Karpas-422 (cell line): ENCODE data around the gene SSBP3. TPM values are rescaled to one million over a fixed set of nuclear protein-coding genes. Genes with fewer than 3 reads are reported as not detected.
A peak's percentile ranks its signal among the peaks of the same experiment; 100 is the strongest.

ENCODE experiments used
- DNase-seq: peaks from one replicate; pipeline ENCODE4 v3.0.0-alpha.2; 2015
- H2AFZ ChIP-seq: fragments of 200-600 bp; sonication (generic); 2 replicates; pipeline ENCODE4 v1.6.1; 2014; ENCODE audit warnings: antibody characterized with exemption, low read length, mixed read lengths
- H3K27ac ChIP-seq: fragments of 200-600 bp; sonication (generic); 2 replicates; pipeline ENCODE4 v1.5.1; 2014; ENCODE audit warnings: mild to moderate bottlenecking, low read length, moderate library complexity
- H3K27me3 ChIP-seq: fragments of 200-600 bp; sonication (generic); 2 replicates; pipeline ENCODE4 v1.6.1; 2014; ENCODE audit warnings: low read length, mixed read lengths
- H3K36me3 ChIP-seq: fragments of 200-600 bp; sonication (generic); 2 replicates; pipeline ENCODE4 v1.6.1; 2014; ENCODE audit warnings: low read length, mixed read lengths; ENCODE audit not compliant: insufficient read depth
- H3K4me1 ChIP-seq: fragments of 200-600 bp; sonication (generic); 2 replicates; pipeline ENCODE4 v1.6.1; 2014; ENCODE audit warnings: mild to moderate bottlenecking, low read length, mixed read lengths
- H3K4me2 ChIP-seq: fragments of 200-600 bp; sonication (generic); 2 replicates; pipeline ENCODE4 v1.6.1; 2014; ENCODE audit warnings: low read length, low read depth, mild to moderate bottlenecking; ENCODE audit not compliant: poor library complexity, severe bottlenecking
- H3K4me3 ChIP-seq: fragments of 200-600 bp; sonication (generic); 2 replicates; pipeline ENCODE4 v1.5.1; 2014; ENCODE audit warnings: mild to moderate bottlenecking, antibody characterized with exemption, low read length, mixed read lengths
- H3K79me2 ChIP-seq: fragments of 200-600 bp; sonication (generic); 2 replicates; pipeline ENCODE4 v1.6.1; 2014; ENCODE audit warnings: mild to moderate bottlenecking, low read length, mixed read lengths
- H3K9ac ChIP-seq: fragments of 200-600 bp; sonication (generic); 2 replicates; pipeline ENCODE4 v1.6.0; 2014; ENCODE audit warnings: low read length
- H3K9me2 ChIP-seq: fragments of 200-600 bp; sonication (generic), shearing (Covaris generic); replicated peaks from 2 replicates; pipeline ENCODE4 v1.6.0; 2014; ENCODE audit warnings: mild to moderate bottlenecking, low read length, moderate library complexity; ENCODE audit not compliant: insufficient read depth
- H3K9me3 ChIP-seq: fragments of 300-700, 200-600 bp; sonication (generic); 2 replicates; pipeline ENCODE4 v1.6.1; 2014; ENCODE audit warnings: low read length, mixed read lengths
- H4K20me1 ChIP-seq: fragments of 200-600 bp; sonication (generic); 2 replicates; pipeline ENCODE4 v1.6.1; 2014; ENCODE audit warnings: mild to moderate bottlenecking, antibody characterized with exemption, low read length, low read depth; ENCODE audit not compliant: insufficient read depth
- total RNA-seq: library from RNA; depleted of rRNA; stranded (reverse); fragments of >200 nt; shearing (Covaris generic); gene quantifications from 2 replicates; pipeline ENCODE4 v1.2.3, GENCODE V29; 2014; ENCODE audit warnings: low replicate concordance

The SSBP3 gene
- total RNA-seq, 1 experiment from 2014 or later = 4.7 TPM

DNA sequence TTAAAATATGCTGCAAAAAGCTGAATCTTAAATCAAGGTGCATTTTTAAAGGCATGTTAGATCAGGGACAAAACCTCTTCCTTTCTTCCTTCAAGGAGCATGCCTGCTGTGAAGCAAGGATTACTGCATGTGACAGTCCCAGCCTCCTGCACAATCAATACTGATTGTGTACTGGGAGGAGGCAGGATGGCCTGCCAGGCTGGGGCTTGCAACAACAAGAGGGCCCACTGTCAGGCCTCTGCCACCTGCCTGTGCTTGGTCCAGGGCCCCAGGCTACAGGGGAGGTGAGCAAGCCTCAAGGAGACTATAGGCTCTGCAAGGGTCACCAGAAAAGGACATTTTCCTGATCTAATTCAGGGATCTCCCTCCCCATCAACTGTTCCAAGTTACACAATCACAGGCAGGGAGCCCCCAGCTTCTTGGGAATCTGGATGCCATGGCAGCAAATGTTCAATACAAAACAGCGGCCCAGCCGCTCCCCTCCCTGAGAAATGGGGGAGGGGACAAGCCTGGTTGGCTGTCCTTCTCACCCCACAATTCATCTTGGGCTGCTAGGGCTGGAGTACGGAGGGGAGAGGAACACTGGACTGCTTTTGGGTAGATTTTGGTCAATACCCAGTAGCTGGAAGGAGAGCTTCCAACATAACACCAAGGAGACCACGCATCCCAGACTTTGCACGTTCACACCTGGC lies 76.7 kb downstream of the SSBP3 start:
- no peaks in the 10 kb centered on the region for H3K9me2 ChIP-seq
- peaks cover 65% of the 10 kb centered on the region for H3K4me1 ChIP-seq
- no peak overlapping the region for H3K9ac ChIP-seq
- no peak overlapping the region for H2AFZ ChIP-seq
- H3K4me3 ChIP-seq = no peak overlapping the region
- no peaks in the 10 kb centered on the region for H3K9me3 ChIP-seq
- no peaks in the 10 kb centered on the region for H3K27me3 ChIP-seq
- no peak for DNase-seq
- H3K79me2 ChIP-seq = no peaks in the 10 kb centered on the region
- no peaks in the 10 kb centered on the region for H4K20me1 ChIP-seq
- H3K36me3 ChIP-seq = no peaks in the 10 kb centered on the region
- H3K27ac ChIP-seq = no peak overlapping the region
- H3K4me2 ChIP-seq = no peak overlapping the region

DNA sequence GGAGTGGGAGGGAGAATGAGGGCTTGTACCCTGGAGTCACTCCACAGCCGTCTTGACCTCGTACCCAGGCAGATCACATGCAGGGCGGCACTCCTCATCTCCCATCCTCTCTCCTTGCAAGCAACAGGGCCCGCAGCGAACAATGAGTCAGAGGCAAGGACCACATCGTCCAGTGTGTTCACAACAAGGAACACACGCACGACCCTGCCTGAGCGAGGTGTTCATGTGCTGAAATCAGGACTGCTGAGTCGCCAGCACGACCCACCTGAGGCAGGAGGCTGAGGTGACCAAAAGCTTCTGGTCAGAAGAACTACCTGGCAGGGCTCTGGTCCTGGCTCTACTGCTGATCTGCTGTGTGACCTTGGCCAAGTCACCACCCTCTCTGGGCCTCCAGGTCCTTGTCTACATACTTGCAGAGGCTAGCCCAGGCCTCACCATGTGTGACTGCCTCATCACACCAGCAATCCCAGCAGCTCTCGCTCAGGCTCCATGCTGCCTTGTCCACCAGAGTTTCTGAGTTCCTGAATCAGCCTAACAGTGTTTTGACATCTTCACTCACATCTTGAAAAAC lies 78.0 kb downstream of the SSBP3 start:
- Histone ChIP-seq H3K79me2 (no peaks in the 10 kb centered on the region), H3K27ac (peak overlapping the region; percentile 84), H4K20me1 (no peaks in the 10 kb centered on the region), H2AFZ (no peak overlapping the region), H3K27me3 (no peaks in the 10 kb centered on the region), H3K36me3 (no peaks in the 10 kb centered on the region), H3K9me3 (no peaks in the 10 kb centered on the region), H3K4me1 (peaks cover 65% of the 10 kb centered on the region), H3K4me2 (peak overlapping the region; percentile 91), H3K4me3 (peak overlapping the region; percentile 64), H3K9ac (peak overlapping the region; percentile 58), H3K9me2 (no peaks in the 10 kb centered on the region)
- no peak for DNase-seq

DNA sequence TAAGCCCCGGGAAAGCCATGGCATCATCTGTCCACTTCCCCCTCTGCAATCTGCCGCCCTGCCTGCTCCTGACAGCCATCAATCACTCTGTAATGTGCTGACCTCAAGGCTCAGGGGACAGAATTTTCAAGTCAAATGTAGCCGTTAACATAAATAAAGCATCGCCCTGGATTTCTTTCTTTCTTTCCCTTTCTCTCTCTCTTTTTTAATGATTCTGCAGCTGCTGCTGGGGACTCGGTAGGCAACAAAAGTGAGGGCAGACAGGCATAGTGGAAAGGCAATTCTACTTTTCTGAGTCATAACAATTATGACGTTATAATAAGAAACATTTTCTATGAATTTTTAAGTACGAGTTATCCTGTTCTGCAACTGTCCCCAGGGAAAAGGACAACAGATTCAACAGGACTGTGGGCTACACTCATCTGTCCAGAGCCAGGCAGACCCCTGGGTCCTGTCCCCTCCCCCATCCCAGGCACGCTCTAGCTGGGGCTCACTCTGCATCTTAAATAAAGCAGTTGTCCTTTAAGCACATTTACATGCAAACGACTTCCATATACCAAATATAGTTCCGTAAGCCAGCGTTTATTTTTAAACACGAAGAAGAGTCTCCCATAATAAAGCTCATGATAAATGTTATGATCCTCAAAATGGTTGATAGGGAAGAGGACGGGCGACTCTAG lies 78.7 kb downstream of the SSBP3 start:
- H3K9me3 ChIP-seq = no peaks in the 10 kb centered on the region
- H3K4me2 ChIP-seq = peak overlapping the region; percentile 91
- no peaks in the 10 kb centered on the region for H3K36me3 ChIP-seq
- H3K4me1 ChIP-seq = peaks cover 62% of the 10 kb centered on the region
- DNase-seq = peak; percentile 81
- peak overlapping the region; percentile 64 for H3K4me3 ChIP-seq
- peak overlapping the region; percentile 58 for H3K9ac ChIP-seq
- no peaks in the 10 kb centered on the region for H3K27me3 ChIP-seq
- H4K20me1 ChIP-seq = no peaks in the 10 kb centered on the region
- H3K9me2 ChIP-seq = no peaks in the 10 kb centered on the region
- H3K79me2 ChIP-seq = no peaks in the 10 kb centered on the region
- peak overlapping the region; percentile 84 for H3K27ac ChIP-seq
- H2AFZ ChIP-seq = no peak overlapping the region

DNA sequence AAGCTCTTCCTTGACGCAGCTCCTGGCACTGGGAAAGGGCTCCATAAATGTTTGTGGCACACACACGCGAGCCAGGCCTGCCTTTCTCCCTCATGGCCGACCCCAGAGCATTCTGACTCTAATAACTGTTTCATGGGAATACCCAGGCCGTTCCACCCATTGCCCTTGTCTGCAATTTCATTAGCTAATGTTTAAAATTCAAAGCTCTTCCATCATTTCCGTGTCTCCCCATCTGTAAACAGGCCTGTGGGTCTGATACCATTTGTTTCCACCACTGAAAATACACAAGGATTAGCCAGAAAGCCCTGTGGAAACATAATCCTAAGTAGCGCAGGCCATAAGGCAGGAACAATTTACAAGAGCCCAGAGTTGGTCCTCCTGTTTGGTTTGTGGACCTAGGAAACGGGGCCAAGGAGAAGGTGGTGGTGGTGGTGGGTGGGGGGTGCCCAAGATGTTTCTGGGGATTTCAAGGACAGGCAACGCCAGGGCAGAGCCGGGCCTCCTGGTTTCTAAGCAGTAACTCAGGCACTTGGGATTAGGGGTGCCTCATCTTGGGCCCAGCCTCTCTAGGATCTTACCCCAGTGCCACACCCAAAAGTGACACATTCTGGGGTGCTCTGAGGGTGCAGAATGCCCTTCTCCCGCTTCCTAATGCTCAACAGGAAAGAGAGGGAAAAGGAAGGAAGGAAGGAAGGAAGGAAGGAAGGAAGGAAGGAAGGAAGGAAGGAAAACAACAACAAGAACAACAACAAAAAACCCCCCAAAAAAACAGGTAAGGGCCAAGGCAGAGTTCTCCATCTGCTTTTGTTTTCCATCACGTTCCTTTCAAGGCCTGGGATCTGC lies 79.4 kb downstream of the SSBP3 start:
- H3K4me3 ChIP-seq = peak overlapping the region; percentile 64
- peaks cover 55% of the 10 kb centered on the region for H3K4me1 ChIP-seq
- no peak for DNase-seq
- peak overlapping the region; percentile 91 for H3K4me2 ChIP-seq
- no peaks in the 10 kb centered on the region for H3K27me3 ChIP-seq
- H3K9ac ChIP-seq = peak overlapping the region; percentile 58
- no peaks in the 10 kb centered on the region for H4K20me1 ChIP-seq
- H3K79me2 ChIP-seq = no peaks in the 10 kb centered on the region
- H3K9me2 ChIP-seq = no peaks in the 10 kb centered on the region
- H3K36me3 ChIP-seq = no peaks in the 10 kb centered on the region
- H3K27ac ChIP-seq = peak overlapping the region; percentile 84
- H3K9me3 ChIP-seq = no peaks in the 10 kb centered on the region
- H2AFZ ChIP-seq = no peak overlapping the region

DNA sequence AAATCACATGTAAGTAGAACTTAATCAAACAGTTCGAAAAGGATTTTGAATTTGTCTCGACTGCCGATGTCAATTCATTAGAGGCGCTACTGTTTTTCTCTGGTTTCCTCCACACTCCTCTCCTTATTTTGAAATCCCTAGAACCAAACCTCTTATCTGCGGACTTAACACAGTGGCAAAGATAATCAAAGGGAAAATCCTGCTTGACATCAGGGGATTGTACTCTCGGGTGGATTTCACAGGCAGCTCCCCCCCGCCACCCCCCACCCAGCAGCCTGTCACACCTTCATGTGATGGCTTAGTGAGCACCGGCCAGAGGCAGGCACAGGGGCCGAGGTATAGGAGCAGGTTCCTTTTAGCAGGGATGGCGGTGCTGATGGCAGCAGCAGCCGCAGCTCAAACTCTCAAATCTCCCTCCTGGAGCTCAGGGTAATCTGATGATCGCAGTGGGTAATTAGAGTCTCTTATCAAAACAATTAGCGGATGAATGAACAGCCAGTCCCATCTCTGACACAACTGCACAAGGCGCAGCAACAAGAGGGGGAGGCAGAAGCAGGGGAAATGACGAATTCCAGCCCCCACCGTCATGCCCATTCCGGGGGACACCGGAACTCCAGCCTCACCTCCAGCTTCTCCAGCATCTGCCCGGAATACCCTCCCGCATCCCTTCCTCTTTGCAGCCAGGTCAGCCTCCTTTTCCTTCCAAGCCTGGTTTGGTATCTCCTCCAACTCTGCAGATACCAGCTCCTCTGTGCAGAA lies 80.3 kb downstream of the SSBP3 start:
- Histone ChIP-seq H3K9me2 (no peaks in the 10 kb centered on the region), H3K9ac (no peak overlapping the region), H4K20me1 (no peaks in the 10 kb centered on the region), H3K27me3 (no peaks in the 10 kb centered on the region), H3K9me3 (no peaks in the 10 kb centered on the region), H3K36me3 (no peaks in the 10 kb centered on the region), H3K4me2 (no peak overlapping the region), H3K4me1 (peaks cover 46% of the 10 kb centered on the region), H2AFZ (no peak overlapping the region), H3K79me2 (no peaks in the 10 kb centered on the region), H3K4me3 (no peak overlapping the region), H3K27ac (no peak overlapping the region)
- DNase-seq = no peak

DNA sequence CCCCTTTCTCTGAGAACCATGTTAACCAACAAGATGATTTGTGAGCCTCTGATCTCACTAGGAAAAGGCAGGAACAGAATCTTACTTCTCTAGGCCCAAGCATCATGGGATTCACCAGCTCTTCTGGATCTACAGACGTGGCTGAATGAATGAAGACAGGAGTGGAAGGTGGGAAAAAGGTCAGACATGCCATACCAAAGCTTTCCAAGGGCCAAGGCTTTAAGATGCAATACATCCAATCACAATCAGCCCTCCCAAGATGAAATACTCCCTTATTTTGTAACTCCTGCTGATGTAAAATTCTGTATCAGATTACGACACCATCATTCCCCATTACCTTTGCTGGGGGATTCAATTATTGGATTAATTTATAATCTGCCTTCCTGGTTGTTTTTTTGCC lies 80.9 kb downstream of the SSBP3 start:
- DNase-seq = no peak
- Histone ChIP-seq H4K20me1 (no peaks in the 10 kb centered on the region), H3K36me3 (no peaks in the 10 kb centered on the region), H3K4me3 (no peak overlapping the region), H3K4me1 (peaks cover 40% of the 10 kb centered on the region), H2AFZ (no peak overlapping the region), H3K79me2 (no peaks in the 10 kb centered on the region), H3K4me2 (no peak overlapping the region), H3K9me3 (no peaks in the 10 kb centered on the region), H3K9me2 (no peaks in the 10 kb centered on the region), H3K27me3 (no peaks in the 10 kb centered on the region), H3K9ac (no peak overlapping the region), H3K27ac (no peak overlapping the region)

DNA sequence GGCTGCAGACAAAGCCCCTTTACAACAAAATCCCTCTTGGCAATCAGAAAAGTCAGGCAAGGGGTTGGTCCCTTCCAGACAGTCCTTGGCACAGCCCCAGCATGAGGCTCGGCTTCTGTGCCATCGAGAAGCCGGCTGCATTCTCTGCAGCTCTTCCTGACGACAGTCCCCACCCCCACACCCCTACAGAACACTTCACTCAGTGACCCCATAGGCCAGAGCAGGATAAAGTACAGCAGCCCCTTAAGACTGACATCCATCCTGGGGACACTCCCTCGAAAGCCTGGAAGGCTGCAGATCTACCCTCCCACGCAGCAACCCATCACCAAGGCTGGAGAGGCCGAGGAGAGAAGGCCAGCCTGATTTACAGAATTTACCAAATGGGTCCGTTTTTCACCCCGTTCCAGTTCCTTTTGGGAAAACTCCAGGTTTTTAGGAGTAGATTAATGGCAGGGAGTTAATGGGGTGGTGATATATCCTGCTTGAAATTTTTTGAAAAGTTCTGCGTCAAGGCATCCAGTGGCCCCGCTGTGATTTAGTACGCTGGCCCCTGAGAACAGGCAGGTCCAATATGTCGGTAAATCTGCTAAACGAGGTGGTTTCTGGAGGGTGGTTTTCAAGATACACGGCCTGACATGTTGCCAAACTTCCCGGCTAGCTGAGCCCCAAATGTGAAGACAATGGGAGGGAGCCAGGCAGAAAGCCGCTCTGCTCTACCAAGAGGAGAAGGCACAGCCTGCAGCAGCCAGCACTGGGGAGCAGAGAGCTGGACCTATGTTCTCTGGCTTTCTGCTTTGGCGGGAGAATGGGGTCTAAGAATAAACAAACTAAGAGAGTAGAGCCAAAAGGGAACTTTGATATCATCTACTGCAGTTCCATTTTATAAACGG lies 81.7 kb downstream of the SSBP3 start:
- H2AFZ ChIP-seq = no peak overlapping the region
- no peak overlapping the region for H3K4me2 ChIP-seq
- H3K4me3 ChIP-seq = no peak overlapping the region
- no peak overlapping the region for H3K27ac ChIP-seq
- H3K9me3 ChIP-seq = no peaks in the 10 kb centered on the region
- H3K4me1 ChIP-seq = peaks cover 33% of the 10 kb centered on the region
- no peak for DNase-seq
- no peaks in the 10 kb centered on the region for H3K9me2 ChIP-seq
- no peaks in the 10 kb centered on the region for H3K27me3 ChIP-seq
- H4K20me1 ChIP-seq = no peaks in the 10 kb centered on the region
- H3K79me2 ChIP-seq = no peaks in the 10 kb centered on the region
- no peaks in the 10 kb centered on the region for H3K36me3 ChIP-seq
- no peak overlapping the region for H3K9ac ChIP-seq
